ENCODE measurements around the gene SAMD11.

Gene SAMD11

DNA sequence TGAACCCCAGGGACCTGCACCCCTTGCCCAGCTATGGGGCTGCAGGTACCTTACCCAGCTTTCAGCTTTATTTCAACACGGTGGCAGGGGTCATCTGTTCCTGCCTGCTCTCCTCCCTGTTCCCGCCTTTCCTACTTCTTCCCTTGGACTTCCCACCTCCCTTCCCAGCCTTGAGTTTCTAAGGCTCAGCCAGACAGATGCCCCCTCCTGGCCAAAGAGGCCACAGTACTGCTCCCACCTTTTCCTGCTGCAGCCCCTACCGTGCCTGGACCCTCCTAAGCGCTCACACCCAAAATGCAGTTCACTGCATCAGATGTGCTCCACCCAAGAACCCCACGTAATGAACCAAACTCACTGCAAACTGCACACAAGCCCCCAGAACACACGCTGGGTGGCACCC lies 27.6 kb downstream of the SAMD11 start:
- Histone ChIP-seq H3K9me2 (replicated peaks; ENCODE audit: insufficient read depth, low read length) (no peaks in the 10 kb centered on the region), H4K20me1 (ENCODE audit: insufficient read depth, low read length) (no peaks in the 10 kb centered on the region), H3K9me3 (replicated peaks; ENCODE audit: insufficient read depth, low read length) (no peaks in the 10 kb centered on the region), H3K36me3 (replicated peaks; ENCODE audit: insufficient read depth, low read length) (peaks cover 7% of the 10 kb centered on the region), H3K4me3 (ENCODE audit: low read length) (no peak overlapping the region), H3K4me2 (ENCODE audit: low read depth, low read length) (no peak overlapping the region), H3K79me2 (ENCODE audit: low read length) (peaks cover 11% of the 10 kb centered on the region), H3K9ac (ENCODE audit: low read length) (no peak overlapping the region), H3K4me1 (ENCODE audit: low read length) (no peaks in the 10 kb centered on the region), H2AFZ (ENCODE audit: low read length) (no peak overlapping the region), H3K27ac (ENCODE audit: low read length) (no peak overlapping the region), H3F3A (ENCODE audit: insufficient read depth, low read length) (no peaks in the 10 kb centered on the region), H3K27me3 (replicated peaks; ENCODE audit: insufficient read depth, low read length) (no peaks in the 10 kb centered on the region)
- TF ChIP-seq EZH2phosphoT487 (IDR thresholded peaks at IDR 0.05; ENCODE audit: low read length), result no peak
- TF ChIP-seq, protein P1, sequence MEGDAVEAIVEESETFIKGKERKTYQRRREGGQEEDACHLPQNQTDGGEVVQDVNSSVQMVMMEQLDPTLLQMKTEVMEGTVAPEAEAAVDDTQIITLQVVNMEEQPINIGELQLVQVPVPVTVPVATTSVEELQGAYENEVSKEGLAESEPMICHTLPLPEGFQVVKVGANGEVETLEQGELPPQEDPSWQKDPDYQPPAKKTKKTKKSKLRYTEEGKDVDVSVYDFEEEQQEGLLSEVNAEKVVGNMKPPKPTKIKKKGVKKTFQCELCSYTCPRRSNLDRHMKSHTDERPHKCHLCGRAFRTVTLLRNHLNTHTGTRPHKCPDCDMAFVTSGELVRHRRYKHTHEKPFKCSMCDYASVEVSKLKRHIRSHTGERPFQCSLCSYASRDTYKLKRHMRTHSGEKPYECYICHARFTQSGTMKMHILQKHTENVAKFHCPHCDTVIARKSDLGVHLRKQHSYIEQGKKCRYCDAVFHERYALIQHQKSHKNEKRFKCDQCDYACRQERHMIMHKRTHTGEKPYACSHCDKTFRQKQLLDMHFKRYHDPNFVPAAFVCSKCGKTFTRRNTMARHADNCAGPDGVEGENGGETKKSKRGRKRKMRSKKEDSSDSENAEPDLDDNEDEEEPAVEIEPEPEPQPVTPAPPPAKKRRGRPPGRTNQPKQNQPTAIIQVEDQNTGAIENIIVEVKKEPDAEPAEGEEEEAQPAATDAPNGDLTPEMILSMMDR (IDR thresholded peaks at IDR 0.05; ENCODE audit: low read length), result no peak
- TF ChIP-seq EZH2 (optimal IDR thresholded peaks at IDR 0.05; ENCODE audit: low read depth, low read length), result no peak
- DNase-seq, result no peak

- peaks cover 7% of the 10 kb centered on the region for H3K36me3 ChIP-seq (replicated peaks; ENCODE audit: insufficient read depth, low read length)
- DNase-seq, result no peak
- no peak overlapping the region for H3K4me3 ChIP-seq (ENCODE audit: low read length)
- no peaks in the 10 kb centered on the region for H4K20me1 ChIP-seq (ENCODE audit: insufficient read depth, low read length)
- H3K4me1 ChIP-seq (ENCODE audit: low read length), result no peaks in the 10 kb centered on the region
- peaks cover 19% of the 10 kb centered on the region for H3K79me2 ChIP-seq (ENCODE audit: low read length)
- no peak overlapping the region for H2AFZ ChIP-seq (ENCODE audit: low read length)
- H3K9me2 ChIP-seq (replicated peaks; ENCODE audit: insufficient read depth, low read length), result no peaks in the 10 kb centered on the region
- no peaks in the 10 kb centered on the region for H3F3A ChIP-seq (ENCODE audit: insufficient read depth, low read length)
- H3K4me2 ChIP-seq (ENCODE audit: low read depth, low read length), result no peak overlapping the region
- no peaks in the 10 kb centered on the region for H3K9me3 ChIP-seq (replicated peaks; ENCODE audit: insufficient read depth, low read length)
- H3K9ac ChIP-seq (ENCODE audit: low read length), result no peak overlapping the region
- TF ChIP-seq EZH2phosphoT487 (IDR thresholded peaks at IDR 0.05; ENCODE audit: low read length) (no peak), EZH2 (optimal IDR thresholded peaks at IDR 0.05; ENCODE audit: low read depth, low read length) (no peak)
- TF ChIP-seq, protein P1 (IDR thresholded peaks at IDR 0.05; ENCODE audit: low read length), result no peak
- H3K27ac ChIP-seq (ENCODE audit: low read length), result no peak overlapping the region
- no peaks in the 10 kb centered on the region for H3K27me3 ChIP-seq (replicated peaks; ENCODE audit: insufficient read depth, low read length)
Observed at GRCh38 chr1:952201-952600, 28.5 kb downstream of the SAMD11 start.

DNA sequence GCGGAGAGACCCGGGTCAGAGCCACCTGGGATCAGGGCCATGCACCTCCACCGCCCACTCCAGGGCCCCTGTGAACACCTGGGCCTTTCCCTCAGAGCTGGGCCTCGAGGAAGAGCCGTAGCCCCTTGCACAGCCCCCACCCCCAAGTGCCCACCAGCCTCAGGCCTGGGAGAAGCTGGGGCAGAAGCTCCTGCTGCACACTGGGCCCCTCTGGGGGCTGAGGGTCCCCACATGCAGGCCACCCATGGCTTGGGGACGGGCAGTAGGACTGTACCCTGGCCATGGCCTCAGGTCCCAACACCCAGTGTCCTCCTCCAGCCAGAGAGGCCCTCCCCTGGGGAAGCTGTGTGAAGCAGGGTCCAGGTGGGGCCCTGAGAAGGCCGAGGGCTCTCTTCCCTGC lies 28.9 kb downstream of the SAMD11 start:
- Histone ChIP-seq H3F3A (ENCODE audit: insufficient read depth, low read length) (no peaks in the 10 kb centered on the region), H3K4me3 (ENCODE audit: low read length) (no peak overlapping the region), H4K20me1 (ENCODE audit: insufficient read depth, low read length) (no peaks in the 10 kb centered on the region), H3K36me3 (replicated peaks; ENCODE audit: insufficient read depth, low read length) (peaks cover 7% of the 10 kb centered on the region), H3K9me2 (replicated peaks; ENCODE audit: insufficient read depth, low read length) (no peaks in the 10 kb centered on the region), H2AFZ (ENCODE audit: low read length) (no peak overlapping the region), H3K4me2 (ENCODE audit: low read depth, low read length) (no peak overlapping the region), H3K79me2 (ENCODE audit: low read length) (peaks cover 23% of the 10 kb centered on the region), H3K4me1 (ENCODE audit: low read length) (0 out of 2 replicates have a peak, but pooled peaks cover 4% of the 10 kb centered on the region), H3K9ac (ENCODE audit: low read length) (no peak overlapping the region), H3K9me3 (replicated peaks; ENCODE audit: insufficient read depth, low read length) (no peaks in the 10 kb centered on the region), H3K27me3 (replicated peaks; ENCODE audit: insufficient read depth, low read length) (no peaks in the 10 kb centered on the region), H3K27ac (ENCODE audit: low read length) (no peak overlapping the region)
- no peak for TF ChIP-seq EZH2phosphoT487 (IDR thresholded peaks at IDR 0.05; ENCODE audit: low read length)
- TF ChIP-seq, protein P1 (IDR thresholded peaks at IDR 0.05; ENCODE audit: low read length), result no peak
- no peak for TF ChIP-seq EZH2 (optimal IDR thresholded peaks at IDR 0.05; ENCODE audit: low read depth, low read length)
- DNase-seq, result no peak
